A549 (cell line): ENCODE data around the gene ICE2. TPM values are rescaled to one million over a fixed set of nuclear protein-coding genes. Genes with fewer than 3 reads are reported as not detected.

ENCODE experiments used
- ATAC-seq, 2 experiments: fragments of 200-7000 bp in 1 of 2; fragments of >200 bp in 1 of 2; cut with Nextera tagmentation in 1 of 2; cut with Tn5 transposase in 1 of 2; 3 replicates each; pipeline versions ENCODE4 v1.8.0 to v1.9.1; 2018 to 2020; ENCODE audit warnings: mild to moderate bottlenecking in 1 of 2, moderate library complexity in 1 of 2
- CTCF ChIA-PET: fragments of 300-600 bp; sonication (Branson Sonifier 250); formaldehyde crosslinking; extraction: SDS; loops from one replicate; lab custom pipeline; 2021; ENCODE audit warnings: antibody characterized with exemption, inconsistent platforms; lab: Yijun Ruan, JAX
- POLR2A ChIA-PET: fragments of 350-600 bp; formaldehyde crosslinking; extraction: SDS; loops from one replicate; lab custom pipeline; 2021; ENCODE audit warnings: antibody characterized with exemption, inconsistent platforms; lab: Yijun Ruan, JAX
- DNase-seq, 2 experiments: peaks; one replicate each; pipeline versions ENCODE4 v3.0.0 to v3.0.0-alpha.2; 2011 to 2016; ENCODE audit warnings: low read depth in 1 of 2, low spot score in 1 of 2
- FAIRE-seq: peaks from 2 replicates; lab custom pipeline; 2011; peaks lifted over from hg19 to GRCh38; lab: Jason Lieb, UNC
- H3K27ac ChIP-seq, 2 experiments: fragments of >200 bp; sonication (Bioruptor Twin); formaldehyde crosslinking; 3 replicates each; pipeline ENCODE4 v1.5.1; 2016 to 2017
- H3K4me1 ChIP-seq: fragments of >200 bp; sonication (Bioruptor Twin); formaldehyde crosslinking; 3 replicates; pipeline ENCODE4 v1.6.1; 2016
- H3K4me2 ChIP-seq: fragments of >200 bp; sonication (Bioruptor Twin); formaldehyde crosslinking; 3 replicates; pipeline ENCODE4 v1.6.1; 2016
- H3K4me3 ChIP-seq: fragments of >200 bp; sonication (Bioruptor Twin); formaldehyde crosslinking; 3 replicates; pipeline ENCODE4 v1.5.1; 2016
- H3K9me3 ChIP-seq: fragments of >200 bp; sonication (Bioruptor Twin); formaldehyde crosslinking; 3 replicates; pipeline ENCODE4 v1.6.1; 2016
- BHLHE40 ChIP-seq: IDR thresholded peaks from 2 replicates; pipeline ENCODE4 v1.6.1; 2012; ENCODE audit warnings: low read depth, low read length, inconsistent platforms
- CHD4 ChIP-seq: fragments of 200-600 bp; sonication (generic); IDR thresholded peaks from 2 replicates; pipeline ENCODE4 v1.6.1; 2016; ENCODE audit warnings: antibody characterized with exemption, mild to moderate bottlenecking, borderline replicate concordance
- EHF ChIP-seq: fragments of 250-450 bp; sonication (Bioruptor Pico); IDR thresholded peaks from 2 replicates; pipeline ENCODE4 v1.5.0; 2020; ENCODE audit warnings: mild to moderate bottlenecking
- EP300 ChIP-seq, 2 experiments: fragments of >200 bp; sonication (Bioruptor Twin); formaldehyde crosslinking; IDR thresholded peaks; 2 replicates in 1 of 2; 3 replicates in 1 of 2; pipeline ENCODE4 v1.6.1; 2016 to 2017
- FOSB ChIP-seq: fragments of 250-450 bp; sonication (Bioruptor Pico); IDR thresholded peaks from 2 replicates; pipeline ENCODE4 v1.5.0; 2020; ENCODE audit warnings: mild to moderate bottlenecking, moderate library complexity
- GATA3 ChIP-seq: IDR thresholded peaks from 2 replicates; pipeline ENCODE4 v1.6.1; 2012; ENCODE audit warnings: borderline replicate concordance
- HES2 ChIP-seq: fragments of >200 bp; sonication (Bioruptor Twin); formaldehyde crosslinking; IDR thresholded peaks from 2 replicates; pipeline ENCODE4 v1.6.1; 2016
- HEYL ChIP-seq: fragments of 250-450 bp; sonication (Bioruptor Pico); IDR thresholded peaks from 2 replicates; pipeline ENCODE4 v1.8.0; 2021; ENCODE audit warnings: mild to moderate bottlenecking, moderate library complexity
- HOXA7 ChIP-seq: fragments of 250-450 bp; sonication (Bioruptor Pico); IDR thresholded peaks from 2 replicates; pipeline ENCODE4 v1.5.0; 2020; ENCODE audit warnings: mild to moderate bottlenecking, moderate library complexity
- JUN ChIP-seq, 2 experiments: fragments of >200 bp; sonication (Bioruptor Twin); formaldehyde crosslinking; IDR thresholded peaks; 2 replicates in 1 of 2; 3 replicates in 1 of 2; pipeline ENCODE4 v1.6.1; 2016 to 2017
- JUNB ChIP-seq: fragments of >200 bp; sonication (Bioruptor Twin); formaldehyde crosslinking; IDR thresholded peaks from 2 replicates; pipeline ENCODE4 v1.6.1; 2016
- KDM1A ChIP-seq: fragments of 200-600 bp; sonication (generic); IDR thresholded peaks from 2 replicates; pipeline ENCODE4 v1.6.1; 2016; ENCODE audit warnings: low read depth, mild to moderate bottlenecking
- KDM5A ChIP-seq: fragments of 200-600 bp; sonication (generic); IDR thresholded peaks from 2 replicates; pipeline ENCODE4 v1.6.1; 2016; ENCODE audit warnings: antibody characterized with exemption, mild to moderate bottlenecking
- MAZ ChIP-seq: fragments of 150-350 bp; IDR thresholded peaks from 2 replicates; pipeline ENCODE4 v1.6.1; 2014; ENCODE audit warnings: antibody characterized with exemption, low read depth, low read length, borderline replicate concordance
- NR3C1 ChIP-seq: fragments of >200 bp; sonication (Bioruptor Twin); formaldehyde crosslinking; IDR thresholded peaks from 3 replicates; pipeline ENCODE4 v1.6.1; 2017
- PHF8 ChIP-seq: fragments of 200-600 bp; sonication (generic); IDR thresholded peaks from 2 replicates; pipeline ENCODE4 v1.6.1; 2016; ENCODE audit warnings: low read depth, mild to moderate bottlenecking, antibody characterized with exemption, moderate library complexity, borderline replicate concordance
- POLR2A ChIP-seq: IDR thresholded peaks from 2 replicates; pipeline ENCODE4 v1.6.1; 2012; ENCODE audit warnings: mild to moderate bottlenecking, low read length
- POLR2AphosphoS2 ChIP-seq: conservative IDR thresholded peaks from 2 replicates; pipeline ENCODE4 v1.6.1; 2012; ENCODE audit warnings: low read length, improper control_type of control experiment, inconsistent platforms
- TFCP2L1 ChIP-seq: fragments of 250-450 bp; sonication (Bioruptor Pico); IDR thresholded peaks from 2 replicates; pipeline ENCODE4 v1.5.0; 2021; ENCODE audit warnings: mild to moderate bottlenecking
- ZC3H11A ChIP-seq: fragments of 450-650 bp; IDR thresholded peaks from 2 replicates; pipeline ENCODE4 v1.6.1; 2014; ENCODE audit warnings: antibody characterized with exemption, mild to moderate bottlenecking
- ZNF302 ChIP-seq: fragments of 250-450 bp; sonication (Bioruptor Pico); IDR thresholded peaks from 2 replicates; pipeline ENCODE4 v1.9.0; 2021; ENCODE audit warnings: inconsistent platforms, mild to moderate bottlenecking, moderate library complexity
- WGBS: methylation state at CpG from one replicate; pipeline ENCODE4 v1.1.6; 2017; ENCODE audit errors: missing lambda C conversion rate; 5-methylcytosine and 5-hydroxymethylcytosine counted together
- polyA plus RNA-seq, 4 experiments: library from polyadenylated mRNA; depleted of rRNA in 3 of 4; stranded (reverse); fragments of >200 nt; fragmentation: RNase III in 1 of 4; extraction: RNeasy Plus Mini Kit Qiagen cat#74134 plus additional on column Dnase treatment in 1 of 4; gene quantifications; 2 replicates in 3 of 4; 3 replicates in 1 of 4; pipeline ENCODE4 v1.2.3, GENCODE V29; 2011 to 2017
- TF ChIP-seq, protein P1 (sequence below): IDR thresholded peaks from 2 replicates; pipeline ENCODE4 v1.6.1; 2012
- TF ChIP-seq, protein P2 (sequence below): fragments of 450-650 bp; IDR thresholded peaks from 2 replicates; pipeline ENCODE4 v1.6.1; 2014; ENCODE audit warnings: antibody characterized with exemption
- TF ChIP-seq, protein P3 (sequence below): fragments of >200 bp; sonication (Bioruptor Twin); formaldehyde crosslinking; IDR thresholded peaks from 3 replicates; pipeline ENCODE4 v1.6.1; 2016
- TF ChIP-seq, protein P4 (sequence below): fragments of 250-450 bp; sonication (Bioruptor Pico); IDR thresholded peaks from 2 replicates; pipeline ENCODE4 v1.5.0; 2021; ENCODE audit warnings: mild to moderate bottlenecking, moderate library complexity, borderline replicate concordance

Gene ICE2
- polyA plus RNA-seq, 2 of the 4 experiments (the other 2 are of a cell fraction) = 43.1 to 87.6 TPM

- peak in 1 of 2 experiments; percentile 30; a peak in 3 of 5 replicates for TF ChIP-seq JUN (IDR thresholded peaks at IDR 0.05)
- no peak for TF ChIP-seq POLR2A
- TF ChIP-seq PHF8 = no peak
- no peak for TF ChIP-seq CHD4
- TF ChIP-seq, protein P1, sequence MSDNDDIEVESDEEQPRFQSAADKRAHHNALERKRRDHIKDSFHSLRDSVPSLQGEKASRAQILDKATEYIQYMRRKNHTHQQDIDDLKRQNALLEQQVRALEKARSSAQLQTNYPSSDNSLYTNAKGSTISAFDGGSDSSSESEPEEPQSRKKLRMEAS = peak; percentile 51
- TF ChIP-seq GATA3 = no peak
- peak; percentile 16; the same call in 1 of the 2 replicates for TF ChIP-seq BHLHE40
- TF ChIP-seq EP300 (IDR thresholded peaks at IDR 0.05) = 0 out of 5 replicates have a peak, but pooled peaks of 1 of the 2 experiments have one; percentile 13
- TF ChIP-seq, protein P2, sequence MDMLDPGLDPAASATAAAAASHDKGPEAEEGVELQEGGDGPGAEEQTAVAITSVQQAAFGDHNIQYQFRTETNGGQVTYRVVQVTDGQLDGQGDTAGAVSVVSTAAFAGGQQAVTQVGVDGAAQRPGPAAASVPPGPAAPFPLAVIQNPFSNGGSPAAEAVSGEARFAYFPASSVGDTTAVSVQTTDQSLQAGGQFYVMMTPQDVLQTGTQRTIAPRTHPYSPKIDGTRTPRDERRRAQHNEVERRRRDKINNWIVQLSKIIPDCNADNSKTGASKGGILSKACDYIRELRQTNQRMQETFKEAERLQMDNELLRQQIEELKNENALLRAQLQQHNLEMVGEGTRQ = peak; percentile 53
- no peak for TF ChIP-seq MAZ
- TF ChIP-seq JUNB = no peak
- TF ChIP-seq KDM5A = no peak
- no peak for TF ChIP-seq NR3C1
- TF ChIP-seq KDM1A = no peak
- no peak for TF ChIP-seq ZC3H11A
- TF ChIP-seq, protein P3, sequence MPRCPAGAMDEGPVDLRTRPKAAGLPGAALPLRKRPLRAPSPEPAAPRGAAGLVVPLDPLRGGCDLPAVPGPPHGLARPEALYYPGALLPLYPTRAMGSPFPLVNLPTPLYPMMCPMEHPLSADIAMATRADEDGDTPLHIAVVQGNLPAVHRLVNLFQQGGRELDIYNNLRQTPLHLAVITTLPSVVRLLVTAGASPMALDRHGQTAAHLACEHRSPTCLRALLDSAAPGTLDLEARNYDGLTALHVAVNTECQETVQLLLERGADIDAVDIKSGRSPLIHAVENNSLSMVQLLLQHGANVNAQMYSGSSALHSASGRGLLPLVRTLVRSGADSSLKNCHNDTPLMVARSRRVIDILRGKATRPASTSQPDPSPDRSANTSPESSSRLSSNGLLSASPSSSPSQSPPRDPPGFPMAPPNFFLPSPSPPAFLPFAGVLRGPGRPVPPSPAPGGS = no peak
Measured at GRCh38 chr15:60376677-60377095, 102.3 kb downstream of the ICE2 start (continued).

DNA sequence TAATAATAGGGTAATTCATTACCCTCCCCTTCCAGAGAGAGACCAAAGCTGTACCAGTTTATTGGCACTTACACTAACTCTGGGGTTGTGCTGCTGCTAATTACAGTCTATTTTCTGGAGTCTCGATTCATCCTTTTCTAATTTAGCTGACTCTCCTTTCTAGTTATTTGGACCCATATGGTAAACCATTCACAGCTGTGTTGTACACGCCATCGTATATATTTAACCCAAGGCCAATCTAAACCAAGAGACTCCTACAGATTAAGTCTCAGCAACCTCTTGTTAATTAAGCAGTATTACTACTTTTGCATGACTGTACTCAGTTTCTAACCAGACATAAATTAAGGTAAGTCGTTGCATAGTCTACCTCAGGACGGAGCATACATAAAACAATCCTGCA is 103.6 kb downstream of the ICE2 start:
- peak overlapping the region; percentile 94 for H3K4me2 ChIP-seq
- TF ChIP-seq ZNF302 (peak; percentile 77; the same call in 1 of the 2 replicates), HOXA7 (0 out of 2 replicates have a peak, but pooled peaks have one; percentile 51), TFCP2L1 (CRISPR knock-in tag) (peak; percentile 8; the same call in 1 of the 2 replicates), HEYL (peak; percentile 61; the same call in 1 of the 2 replicates), HES2 (no peak), EHF (CRISPR knock-in tag) (peak; percentile 66), FOSB (CRISPR knock-in tag) (peak; percentile 87), POLR2AphosphoS2 (peak; percentile 73; the same call in 1 of the 2 replicates)
- TF ChIP-seq, protein P4, sequence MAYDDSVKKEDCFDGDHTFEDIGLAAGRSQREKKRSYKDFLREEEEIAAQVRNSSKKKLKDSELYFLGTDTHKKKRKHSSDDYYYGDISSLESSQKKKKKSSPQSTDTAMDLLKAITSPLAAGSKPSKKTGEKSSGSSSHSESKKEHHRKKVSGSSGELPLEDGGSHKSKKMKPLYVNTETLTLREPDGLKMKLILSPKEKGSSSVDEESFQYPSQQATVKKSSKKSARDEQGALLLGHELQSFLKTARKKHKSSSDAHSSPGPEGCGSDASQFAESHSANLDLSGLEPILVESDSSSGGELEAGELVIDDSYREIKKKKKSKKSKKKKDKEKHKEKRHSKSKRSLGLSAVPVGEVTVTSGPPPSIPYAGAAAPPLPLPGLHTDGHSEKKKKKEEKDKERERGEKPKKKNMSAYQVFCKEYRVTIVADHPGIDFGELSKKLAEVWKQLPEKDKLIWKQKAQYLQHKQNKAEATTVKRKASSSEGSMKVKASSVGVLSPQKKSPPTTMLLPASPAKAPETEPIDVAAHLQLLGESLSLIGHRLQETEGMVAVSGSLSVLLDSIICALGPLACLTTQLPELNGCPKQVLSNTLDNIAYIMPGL (CRISPR knock-in tag) = no peak
- TF ChIP-seq, all 56 proteins: peak for 7
- ChIA-PET CTCF (interaction anchor here (1.0 to 11.8 kb wide), 13 partner anchors 8 to 142 kb away, joined by 3 to 174 read pairs (median 6); partner anchors contain the start of genes ANXA2 and ICE2), POLR2A (interaction anchor here (0.8 to 5.1 kb wide), 11 partner anchors 8 to 73 kb away, joined by 3 to 152 read pairs (median 6); partner anchors contain the start of gene ANXA2)
- peak overlapping the region; percentile 90 for H3K27ac ChIP-seq
- DNase-seq (no peak), FAIRE-seq (no peak), ATAC-seq (no peak)
- WGBS = 10% methylated on average over 5 of the region's 5 CpGs
- H3K4me1 ChIP-seq = peaks cover 95% of the 10 kb centered on the region
- H3K9me3 ChIP-seq = no peaks in the 10 kb centered on the region
- peak overlapping the region; percentile 4; the same call in 1 of the 3 replicates for H3K4me3 ChIP-seq
